CD4-positive, alpha-beta T cell (primary cell): ENCODE data around the gene ZNF879. TPM values are rescaled to one million over a fixed set of nuclear protein-coding genes. Genes with fewer than 3 reads are reported as not detected.

Source experiments
- ATAC-seq: fragments of 200-7000 bp; cut with Tn5 transposase; one replicate; pipeline ENCODE4 v1.10.0; 2022; ENCODE audit warnings: mild to moderate bottlenecking; ENCODE audit not compliant: poor library complexity
- CTCF ChIA-PET: fragments of 350-600 bp; sonication (Branson Sonifier 250); formaldehyde crosslinking; loops from one replicate; lab custom pipeline; 2021; ENCODE audit warnings: antibody characterized with exemption, inconsistent platforms; lab: Charles Lee
- POLR2A ChIA-PET: fragments of 350-600 bp; sonication (Branson Sonifier 250); formaldehyde crosslinking; loops from one replicate; lab custom pipeline; 2021; ENCODE audit warnings: antibody characterized with exemption, inconsistent platforms; lab: Charles Lee
- DNase-seq, 14 experiments: peaks; one replicate each; pipeline ENCODE4 v3.0.0-alpha.2; 2013 to 2020; ENCODE audit warnings: mixed read lengths in 2 of 14
- H3K27ac ChIP-seq, 2 donors: one replicate each; pipeline versions ENCODE4 v1.5.1 to v1.7.0; 2013; ENCODE audit warnings: low read length in 2 of 2, low read depth in 1 of 2, mild to moderate bottlenecking in 1 of 2
- H3K27me3 ChIP-seq, 2 experiments: 1 replicate in 1 of 2; 2 replicates in 1 of 2; pipeline versions ENCODE4 v1.6.1 to v1.7.0; 2013; ENCODE audit warnings: low read length in 2 of 2, control low read depth in 1 of 2, mild to moderate bottlenecking in 1 of 2, moderate library complexity in 1 of 2; ENCODE audit not compliant: insufficient read depth in 2 of 2, control insufficient read depth in 1 of 2
- H3K36me3 ChIP-seq: one replicate; pipeline ENCODE4 v1.6.1; 2013; ENCODE audit warnings: low read length, control low read depth; ENCODE audit not compliant: insufficient read depth
- H3K4me1 ChIP-seq: one replicate; pipeline ENCODE4 v1.6.1; 2013; ENCODE audit warnings: low read length, control low read depth; ENCODE audit not compliant: insufficient read depth
- H3K4me3 ChIP-seq: one replicate; pipeline ENCODE4 v1.5.1; 2013; ENCODE audit warnings: mild to moderate bottlenecking, low read length, moderate library complexity
- H3K9me3 ChIP-seq, 2 experiments: 1 replicate in 1 of 2; 2 replicates in 1 of 2; pipeline versions ENCODE4 v1.6.1 to v1.7.0; 2013; ENCODE audit warnings: low read length in 2 of 2, mild to moderate bottlenecking in 2 of 2, control low read depth in 1 of 2, moderate library complexity in 1 of 2; ENCODE audit not compliant: control insufficient read depth in 1 of 2, insufficient read depth in 1 of 2
- H3K27ac Mint-ChIP-seq: one replicate; pipeline ENCODE4 v1.8.0; 2020; ENCODE audit warnings: mixed read lengths
- H3K27me3 Mint-ChIP-seq: one replicate; pipeline ENCODE4 v1.8.0; 2021; ENCODE audit warnings: mixed read lengths
- H3K36me3 Mint-ChIP-seq: one replicate; pipeline ENCODE4 v1.8.0; 2021; ENCODE audit warnings: low read depth, mixed read lengths
- H3K4me1 Mint-ChIP-seq: one replicate; pipeline ENCODE4 v1.8.0; 2021; ENCODE audit warnings: low read depth, mixed read lengths
- H3K4me3 Mint-ChIP-seq: one replicate; pipeline ENCODE4 v1.8.0; 2020; ENCODE audit warnings: mild to moderate bottlenecking, mixed read lengths
- H3K9me3 Mint-ChIP-seq: one replicate; pipeline ENCODE4 v1.8.0; 2020; ENCODE audit warnings: mixed read lengths
- intact Hi-C, 2 experiments: fragments of 100-400 bp; cut with DNase I in 1 of 2; cut with micrococcal nuclease in 1 of 2; formaldehyde crosslinking; loops; one replicate each; pipeline versions ENCODE4 v1.15.1 to v1.9.0; 2023 to 2025; cut with DNase I, micrococcal nuclease
- total RNA-seq, 174 experiments: library from RNA in 2 of 174; stranded (reverse) in 2 of 174; gene quantifications; one replicate each; pipeline ENCODE4 v1.2.3 and lab custom pipeline; 2021 to 2026
- TF ChIP-seq, protein P1 (sequence below): fragments of 200-600 bp; IDR thresholded peaks from one replicate; pipeline ENCODE4 v1.8.0; 2022; ENCODE audit warnings: antibody characterized with exemption, mild to moderate bottlenecking

ZNF879 gene
- total RNA-seq, 2 experiments from 2014 or later: 4.9 to 5.1 TPM

DNA sequence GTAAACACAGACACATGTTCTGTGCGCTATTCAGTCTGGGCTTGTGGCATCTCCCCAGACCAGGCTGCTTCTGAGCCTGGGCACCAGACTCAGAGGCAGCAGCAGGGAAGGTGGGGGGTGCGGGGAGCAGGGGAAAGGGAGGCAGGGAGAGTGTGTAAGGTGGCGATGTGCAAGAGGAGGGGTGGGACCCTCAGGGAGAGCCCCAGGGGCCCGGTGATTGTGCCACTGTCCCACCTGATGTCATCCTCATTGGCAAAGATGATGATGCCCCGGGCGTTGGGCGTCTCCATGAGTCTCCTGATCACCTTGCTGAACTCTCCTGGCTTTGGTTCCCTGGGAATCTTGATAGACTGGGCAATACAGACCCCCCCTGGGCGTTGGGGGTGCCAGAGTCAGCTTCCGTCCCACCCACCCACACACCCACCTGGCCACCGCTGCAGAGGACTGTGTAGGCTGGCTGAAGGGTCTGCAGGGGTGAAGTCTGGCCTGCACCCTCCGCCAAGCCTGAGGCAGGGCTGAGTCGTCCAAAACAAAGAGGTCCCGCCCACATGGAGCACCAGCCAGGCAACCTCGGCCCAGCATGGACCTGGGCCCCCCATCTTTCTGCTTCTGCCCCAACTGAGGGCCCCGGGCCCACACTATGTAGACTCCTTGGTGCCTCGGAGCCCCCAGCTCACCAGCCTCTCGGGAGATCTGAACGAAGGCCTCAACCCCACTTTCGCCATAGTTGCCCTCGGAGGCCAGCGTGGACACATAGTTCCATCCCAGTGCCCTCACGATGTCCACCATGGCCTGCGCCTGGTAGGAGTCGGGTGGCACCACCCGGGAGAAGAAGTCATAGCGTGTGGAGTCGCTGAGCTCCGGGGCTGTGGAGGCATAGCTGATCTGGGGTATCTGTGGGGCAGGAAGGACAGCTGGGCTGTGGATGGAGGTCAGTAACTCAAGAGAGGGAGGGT, 32.1 kb upstream of the ZNF879 start:
- TF ChIP-seq, protein P1, sequence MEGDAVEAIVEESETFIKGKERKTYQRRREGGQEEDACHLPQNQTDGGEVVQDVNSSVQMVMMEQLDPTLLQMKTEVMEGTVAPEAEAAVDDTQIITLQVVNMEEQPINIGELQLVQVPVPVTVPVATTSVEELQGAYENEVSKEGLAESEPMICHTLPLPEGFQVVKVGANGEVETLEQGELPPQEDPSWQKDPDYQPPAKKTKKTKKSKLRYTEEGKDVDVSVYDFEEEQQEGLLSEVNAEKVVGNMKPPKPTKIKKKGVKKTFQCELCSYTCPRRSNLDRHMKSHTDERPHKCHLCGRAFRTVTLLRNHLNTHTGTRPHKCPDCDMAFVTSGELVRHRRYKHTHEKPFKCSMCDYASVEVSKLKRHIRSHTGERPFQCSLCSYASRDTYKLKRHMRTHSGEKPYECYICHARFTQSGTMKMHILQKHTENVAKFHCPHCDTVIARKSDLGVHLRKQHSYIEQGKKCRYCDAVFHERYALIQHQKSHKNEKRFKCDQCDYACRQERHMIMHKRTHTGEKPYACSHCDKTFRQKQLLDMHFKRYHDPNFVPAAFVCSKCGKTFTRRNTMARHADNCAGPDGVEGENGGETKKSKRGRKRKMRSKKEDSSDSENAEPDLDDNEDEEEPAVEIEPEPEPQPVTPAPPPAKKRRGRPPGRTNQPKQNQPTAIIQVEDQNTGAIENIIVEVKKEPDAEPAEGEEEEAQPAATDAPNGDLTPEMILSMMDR: no peak
- Histone ChIP-seq H3K4me3 (no peak overlapping the region), H3K36me3 (no peaks in the 10 kb centered on the region), H3K4me1 (no peaks in the 10 kb centered on the region), H3K27me3 (peaks cover 20% of the 10 kb centered on the region in 2 experiments), H3K27ac (no peak overlapping the region), H3K9me3 (peaks cover 8 to 82% of the 10 kb centered on the region in 2 experiments)
- H3K9me3 Mint-ChIP-seq: peaks cover 3% of the 10 kb centered on the region
- ChIA-PET POLR2A (no interaction called here), CTCF (no interaction called here)
- H3K36me3 Mint-ChIP-seq: no peaks in the 10 kb centered on the region
- DNase-seq (no peak), ATAC-seq (no peak)
- intact Hi-C loops: no loop called here
- peaks cover 37% of the 10 kb centered on the region for H3K27me3 Mint-ChIP-seq
- H3K27ac Mint-ChIP-seq: no peak overlapping the region
- H3K4me1 Mint-ChIP-seq: no peaks in the 10 kb centered on the region
- no peak overlapping the region for H3K4me3 Mint-ChIP-seq

DNA sequence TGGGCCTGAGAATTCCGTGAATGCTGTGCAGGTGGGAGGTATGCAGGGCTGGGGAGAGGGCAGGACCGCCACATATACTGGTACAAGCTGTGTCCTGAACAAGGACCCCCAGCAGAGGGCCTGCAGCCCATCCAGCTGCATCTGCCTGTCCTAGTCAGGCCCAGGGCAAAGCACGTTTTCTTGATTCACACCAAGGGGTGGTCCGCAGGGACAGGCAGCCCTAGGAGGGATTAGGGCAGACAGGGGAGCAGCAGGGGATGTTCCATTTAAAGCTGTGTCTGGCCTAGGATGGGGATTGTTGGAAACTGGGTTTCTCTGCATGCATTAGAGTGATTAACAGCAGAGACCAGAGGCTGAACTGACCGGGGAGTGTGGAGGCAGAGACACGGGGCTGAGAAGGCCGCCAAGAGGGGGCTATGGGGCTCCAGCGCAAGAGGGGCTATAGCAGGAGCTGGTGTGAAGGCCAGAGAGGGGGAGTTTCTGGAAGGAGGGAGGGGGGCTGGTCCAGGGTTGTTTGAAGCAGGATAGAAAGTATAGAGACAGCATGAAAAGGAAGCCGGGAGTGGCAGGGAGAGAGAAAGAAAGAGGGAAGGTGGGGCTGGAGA, 31.2 kb upstream of the ZNF879 start:
- Histone ChIP-seq H3K4me1 (no peaks in the 10 kb centered on the region), H3K9me3 (peaks cover 8 to 81% of the 10 kb centered on the region in 2 experiments), H3K4me3 (no peak overlapping the region), H3K27me3 (peaks cover 20% of the 10 kb centered on the region in 2 experiments), H3K36me3 (no peaks in the 10 kb centered on the region), H3K27ac (no peak overlapping the region)
- Mint-ChIP-seq H3K27me3 (peaks cover 43% of the 10 kb centered on the region), H3K4me1 (no peaks in the 10 kb centered on the region), H3K9me3 (peaks cover 3% of the 10 kb centered on the region), H3K4me3 (no peak overlapping the region), H3K27ac (no peak overlapping the region), H3K36me3 (no peaks in the 10 kb centered on the region)
- intact Hi-C loops: no loop called here
- ChIA-PET POLR2A (no interaction called here), CTCF (no interaction called here)
- no peak for DNase-seq
- TF ChIP-seq, protein P1: no peak
- ATAC-seq: no peak

DNA sequence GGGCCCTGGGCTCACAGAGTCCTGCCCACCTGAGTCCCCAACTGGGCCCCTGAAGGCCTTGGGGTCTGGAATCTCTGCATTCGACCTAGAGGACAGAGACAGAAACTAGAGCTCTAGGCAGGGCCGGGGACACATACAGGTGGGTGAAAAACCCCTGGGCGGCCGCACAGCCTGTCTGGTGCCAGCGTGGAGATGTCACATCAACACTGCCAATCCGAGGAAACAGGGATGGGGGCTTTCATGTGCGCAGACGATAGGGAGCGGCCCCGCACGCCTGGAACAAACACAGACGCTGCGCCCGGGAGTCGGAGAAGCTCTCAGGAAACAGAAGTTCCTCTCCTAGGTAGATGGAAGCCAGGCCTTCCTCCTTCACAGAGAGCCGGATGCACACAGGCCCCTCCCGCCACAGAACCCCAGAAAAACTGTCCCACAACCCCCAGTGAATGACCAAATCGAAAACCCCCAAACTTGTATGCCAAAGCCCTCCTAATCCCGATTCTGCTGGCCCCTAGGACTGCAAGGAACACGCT, 30.3 kb upstream of the ZNF879 start:
- no peaks in the 10 kb centered on the region for H3K4me1 ChIP-seq
- no peak overlapping the region for H3K27ac Mint-ChIP-seq
- no peak overlapping the region for H3K4me3 Mint-ChIP-seq
- ChIA-PET CTCF (no interaction called here), POLR2A (no interaction called here)
- no peaks in the 10 kb centered on the region for H3K36me3 ChIP-seq
- TF ChIP-seq, protein P1: no peak
- H3K4me3 ChIP-seq: no peak overlapping the region
- H3K36me3 Mint-ChIP-seq: no peaks in the 10 kb centered on the region
- ATAC-seq (no peak), DNase-seq (no peak)
- peaks cover 20% of the 10 kb centered on the region in 2 experiments for H3K27me3 ChIP-seq
- H3K27ac ChIP-seq: no peak overlapping the region
- intact Hi-C loops: no loop called here
- H3K9me3 Mint-ChIP-seq: no peaks in the 10 kb centered on the region
- H3K4me1 Mint-ChIP-seq: no peaks in the 10 kb centered on the region
- peaks cover 43% of the 10 kb centered on the region for H3K27me3 Mint-ChIP-seq
- H3K9me3 ChIP-seq: peaks cover 8 to 76% of the 10 kb centered on the region in 2 experiments
